SK-N-SH treated with all-trans-retinoic acid at 6 μM for 48 hours (cell line): ENCODE data around the gene SCO2.
A peak's percentile ranks its signal among the peaks of the same experiment; 100 is the strongest.

Experiments
- ATAC-seq: fragments of 200-7000 bp; cut with Tn5 transposase; 3 replicates; pipeline ENCODE4 v1.9.1; 2020; ENCODE audit warnings: mild to moderate bottlenecking, moderate library complexity
- ARNTL ChIP-seq: fragments of 450-650 bp; formaldehyde crosslinking; IDR thresholded peaks from 2 replicates; pipeline ENCODE4 v1.5.0; 2020; ENCODE audit warnings: low read depth, mild to moderate bottlenecking, moderate library complexity, borderline replicate concordance
- BACH2 ChIP-seq: fragments of 250-450 bp; sonication (Bioruptor Pico); IDR thresholded peaks from 2 replicates; pipeline ENCODE4 v1.9.0; 2021; ENCODE audit warnings: mild to moderate bottlenecking, borderline replicate concordance
- CSDC2 ChIP-seq: fragments of 250-450 bp; sonication (Bioruptor Pico); IDR thresholded peaks from 2 replicates; pipeline ENCODE4 v1.5.0; 2020; ENCODE audit warnings: mild to moderate bottlenecking, moderate library complexity
- ISL1 ChIP-seq: fragments of 250-450 bp; sonication (Bioruptor Pico); IDR thresholded peaks from 2 replicates; pipeline ENCODE4 v2.1.2; 2022; ENCODE audit warnings: mild to moderate bottlenecking, moderate library complexity
- OSR1 ChIP-seq: fragments of 250-450 bp; sonication (Bioruptor Pico); IDR thresholded peaks from 2 replicates; pipeline ENCODE4 v1.8.0; 2022; ENCODE audit warnings: moderate library complexity, mild to moderate bottlenecking, inconsistent platforms
- PPARA ChIP-seq: fragments of 250-450 bp; sonication (Bioruptor Pico); IDR thresholded peaks from 2 replicates; pipeline ENCODE4 v1.5.0; 2020; ENCODE audit warnings: mild to moderate bottlenecking, borderline replicate concordance
- SNAI2 ChIP-seq: fragments of 250-450 bp; sonication (Bioruptor Pico); IDR thresholded peaks from 2 replicates; pipeline ENCODE4 v1.5.0; 2020; ENCODE audit warnings: mild to moderate bottlenecking, moderate library complexity
- TCF4 ChIP-seq: fragments of 250-450 bp; sonication (Bioruptor Pico); IDR thresholded peaks from 2 replicates; pipeline ENCODE4 v1.8.0; 2021; ENCODE audit warnings: mild to moderate bottlenecking, moderate library complexity, borderline replicate concordance
- ZC3H10 ChIP-seq: fragments of 250-450 bp; sonication (Bioruptor Pico); IDR thresholded peaks from 2 replicates; pipeline ENCODE4 v1.5.1; 2021; ENCODE audit warnings: mild to moderate bottlenecking, moderate library complexity
- ZFP3 ChIP-seq: fragments of 250-450 bp; sonication (Bioruptor Pico); IDR thresholded peaks from 2 replicates; pipeline ENCODE4 v1.5.0; 2020; ENCODE audit warnings: mild to moderate bottlenecking, moderate library complexity
- ZFP30 ChIP-seq: fragments of 450-650 bp; formaldehyde crosslinking; IDR thresholded peaks from 2 replicates; pipeline ENCODE4 v1.5.0; 2022; ENCODE audit warnings: mild to moderate bottlenecking, moderate library complexity
- ZNF565 ChIP-seq: fragments of 450-650 bp; formaldehyde crosslinking; conservative IDR thresholded peaks from 2 replicates; pipeline ENCODE4 v1.5.0; 2020; ENCODE audit warnings: low read depth, mild to moderate bottlenecking, moderate library complexity
- ZNF70 ChIP-seq: fragments of 450-650 bp; formaldehyde crosslinking; IDR thresholded peaks from 2 replicates; pipeline ENCODE4 v1.5.0; 2020; ENCODE audit warnings: mild to moderate bottlenecking, moderate library complexity
- ZNF8 ChIP-seq: fragments of 450-650 bp; formaldehyde crosslinking; IDR thresholded peaks from 2 replicates; pipeline ENCODE4 v1.5.0; 2020; ENCODE audit warnings: mild to moderate bottlenecking, moderate library complexity
- TF ChIP-seq, protein P1 (sequence below): fragments of 250-450 bp; sonication (Bioruptor Pico); IDR thresholded peaks from 2 replicates; pipeline ENCODE4 v1.5.0; 2020; ENCODE audit warnings: mild to moderate bottlenecking, moderate library complexity
- TF ChIP-seq, protein P2 (sequence below): fragments of 250-450 bp; sonication (Bioruptor Pico); IDR thresholded peaks from 2 replicates; pipeline ENCODE4 v1.8.0; 2021; ENCODE audit warnings: low read depth, mild to moderate bottlenecking, moderate library complexity, borderline replicate concordance
- TF ChIP-seq, protein P3 (sequence below): fragments of 250-450 bp; sonication (Bioruptor Pico); IDR thresholded peaks from 2 replicates; pipeline ENCODE4 v1.5.1; 2020; ENCODE audit warnings: low read depth, mild to moderate bottlenecking, moderate library complexity

SCO2 gene

DNA sequence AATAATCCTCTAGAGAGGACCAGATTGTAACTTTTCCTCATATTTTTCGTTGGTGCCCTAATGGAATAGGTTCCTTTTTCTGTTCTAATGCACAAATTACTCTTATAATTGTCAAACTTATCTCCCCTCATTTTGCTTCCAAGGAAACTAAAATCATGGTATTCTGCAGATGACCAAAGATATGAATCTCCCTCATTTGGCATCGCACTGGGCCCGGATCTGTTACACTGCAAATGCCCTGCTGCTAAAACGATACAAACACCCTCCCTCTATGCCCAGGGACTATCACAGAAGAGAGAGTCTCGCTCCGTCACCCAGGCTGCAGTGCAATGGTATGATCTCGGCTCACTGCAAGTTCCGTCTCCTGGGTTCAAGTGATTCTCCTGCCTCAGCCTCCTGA, 27.9 kb upstream of the SCO2 start:
- TF ChIP-seq, protein P1, sequence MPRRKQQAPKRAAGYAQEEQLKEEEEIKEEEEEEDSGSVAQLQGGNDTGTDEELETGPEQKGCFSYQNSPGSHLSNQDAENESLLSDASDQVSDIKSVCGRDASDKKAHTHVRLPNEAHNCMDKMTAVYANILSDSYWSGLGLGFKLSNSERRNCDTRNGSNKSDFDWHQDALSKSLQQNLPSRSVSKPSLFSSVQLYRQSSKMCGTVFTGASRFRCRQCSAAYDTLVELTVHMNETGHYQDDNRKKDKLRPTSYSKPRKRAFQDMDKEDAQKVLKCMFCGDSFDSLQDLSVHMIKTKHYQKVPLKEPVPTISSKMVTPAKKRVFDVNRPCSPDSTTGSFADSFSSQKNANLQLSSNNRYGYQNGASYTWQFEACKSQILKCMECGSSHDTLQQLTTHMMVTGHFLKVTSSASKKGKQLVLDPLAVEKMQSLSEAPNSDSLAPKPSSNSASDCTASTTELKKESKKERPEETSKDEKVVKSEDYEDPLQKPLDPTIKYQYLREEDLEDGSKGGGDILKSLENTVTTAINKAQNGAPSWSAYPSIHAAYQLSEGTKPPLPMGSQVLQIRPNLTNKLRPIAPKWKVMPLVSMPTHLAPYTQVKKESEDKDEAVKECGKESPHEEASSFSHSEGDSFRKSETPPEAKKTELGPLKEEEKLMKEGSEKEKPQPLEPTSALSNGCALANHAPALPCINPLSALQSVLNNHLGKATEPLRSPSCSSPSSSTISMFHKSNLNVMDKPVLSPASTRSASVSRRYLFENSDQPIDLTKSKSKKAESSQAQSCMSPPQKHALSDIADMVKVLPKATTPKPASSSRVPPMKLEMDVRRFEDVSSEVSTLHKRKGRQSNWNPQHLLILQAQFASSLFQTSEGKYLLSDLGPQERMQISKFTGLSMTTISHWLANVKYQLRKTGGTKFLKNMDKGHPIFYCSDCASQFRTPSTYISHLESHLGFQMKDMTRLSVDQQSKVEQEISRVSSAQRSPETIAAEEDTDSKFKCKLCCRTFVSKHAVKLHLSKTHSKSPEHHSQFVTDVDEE (CRISPR knock-in tag) = no peak
- peak; percentile 49; the same call in 1 of the 2 replicates for TF ChIP-seq ZNF70
- TF ChIP-seq, all 23 proteins: peak for 1
- no peak for ATAC-seq

DNA sequence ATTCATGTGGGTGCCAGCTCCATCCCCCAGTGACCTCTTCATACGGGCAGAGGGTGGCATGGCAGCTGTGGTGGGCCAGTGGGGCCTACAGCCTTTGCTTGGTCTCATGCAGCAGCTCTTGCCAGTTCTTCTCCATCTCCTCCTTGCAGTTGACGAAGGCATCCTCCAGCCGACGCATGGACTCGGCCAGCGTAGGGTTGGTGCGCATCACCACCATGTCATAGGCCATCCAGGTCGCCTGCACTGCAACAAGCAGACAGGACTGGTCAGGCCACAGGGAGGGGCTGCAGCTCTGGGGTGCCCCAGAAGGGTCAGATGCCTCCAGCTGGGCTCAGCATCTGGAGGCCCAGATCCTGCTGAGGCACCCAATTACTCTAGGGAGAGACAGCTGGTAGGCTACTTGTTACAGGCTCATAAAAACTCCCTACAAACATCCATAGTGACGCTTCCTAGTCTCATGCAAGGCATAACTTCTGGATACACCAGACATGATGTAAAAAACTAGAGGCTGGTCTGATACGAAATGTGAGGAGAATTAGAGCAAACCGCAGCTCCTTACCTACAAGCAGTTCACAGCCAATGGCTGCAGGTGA, 25.9 kb upstream of the SCO2 start:
- no peak for TF ChIP-seq PPARA (CRISPR knock-in tag)
- ATAC-seq = no peak

DNA sequence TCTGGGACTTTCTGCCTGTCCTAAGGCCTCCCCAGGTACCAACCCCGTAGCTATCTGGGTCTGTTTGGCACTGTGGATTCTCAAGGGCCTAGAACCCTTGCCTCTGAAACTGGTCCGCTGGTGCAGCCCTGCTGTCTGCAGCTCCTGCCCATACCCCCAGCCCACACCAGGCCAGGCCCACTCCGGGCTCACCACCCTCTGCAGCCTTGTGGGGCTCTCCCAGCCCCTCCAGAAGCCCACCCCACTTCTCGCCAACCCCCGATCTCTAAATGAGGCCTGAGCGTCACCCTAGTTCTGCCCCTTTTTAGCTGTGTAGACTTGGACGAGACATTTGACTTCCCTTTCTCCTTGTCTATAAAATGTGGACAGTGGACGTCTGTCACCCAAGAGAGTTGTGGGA, 25.0 kb upstream of the SCO2 start:
- ATAC-seq = no peak
- no peak for TF ChIP-seq ZFP3 (CRISPR knock-in tag)
- TF ChIP-seq CSDC2 (CRISPR knock-in tag) = no peak
- TF ChIP-seq, protein P1 (CRISPR knock-in tag) = no peak
- no peak for TF ChIP-seq PPARA (CRISPR knock-in tag)
- no peak for TF ChIP-seq ZFP30
- no peak for TF ChIP-seq ZC3H10
- no peak for TF ChIP-seq SNAI2

DNA sequence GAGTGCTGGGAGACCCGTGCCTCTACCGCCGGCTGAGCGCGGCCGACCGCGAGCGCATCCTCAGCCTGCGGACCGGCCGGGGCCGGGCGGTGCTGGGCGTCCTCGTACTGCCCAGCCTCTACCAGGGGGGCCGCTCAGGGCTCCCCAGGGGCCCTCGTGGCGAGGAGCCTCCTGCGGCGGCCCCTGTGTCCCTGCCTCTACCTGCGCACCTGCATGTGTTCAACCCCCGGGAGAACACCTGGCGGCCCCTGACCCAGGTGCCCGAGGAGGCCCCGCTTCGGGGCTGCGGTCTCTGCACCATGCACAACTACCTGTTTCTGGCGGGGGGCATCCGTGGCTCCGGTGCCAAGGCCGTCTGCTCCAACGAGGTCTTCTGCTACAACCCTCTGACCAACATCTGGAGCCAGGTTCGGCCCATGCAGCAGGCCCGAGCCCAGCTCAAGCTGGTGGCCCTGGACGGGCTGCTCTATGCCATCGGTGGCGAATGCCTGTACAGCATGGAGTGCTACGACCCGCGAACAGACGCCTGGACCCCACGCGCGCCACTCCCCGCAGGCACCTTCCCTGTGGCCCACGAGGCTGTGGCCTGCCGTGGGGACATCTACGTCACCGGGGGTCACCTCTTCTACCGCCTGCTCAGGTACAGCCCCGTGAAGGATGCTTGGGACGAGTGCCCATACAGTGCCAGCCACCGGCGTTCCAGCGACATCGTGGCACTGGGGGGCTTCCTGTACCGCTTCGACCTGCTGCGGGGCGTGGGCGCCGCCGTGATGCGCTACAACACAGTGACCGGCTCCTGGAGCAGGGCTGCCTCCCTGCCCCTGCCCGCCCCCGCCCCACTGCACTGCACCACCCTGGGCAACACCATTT, 23.8 kb upstream of the SCO2 start:
- no peak for TF ChIP-seq CSDC2 (CRISPR knock-in tag)
- no peak for TF ChIP-seq BACH2 (CRISPR knock-in tag)
- TF ChIP-seq ZFP3 (CRISPR knock-in tag) = no peak
- TF ChIP-seq ZC3H10 = no peak
- no peak for TF ChIP-seq ZFP30
- TF ChIP-seq PPARA (CRISPR knock-in tag) = no peak
- no peak for TF ChIP-seq SNAI2
- no peak for TF ChIP-seq ARNTL (CRISPR knock-in tag)
- TF ChIP-seq, protein P2, sequence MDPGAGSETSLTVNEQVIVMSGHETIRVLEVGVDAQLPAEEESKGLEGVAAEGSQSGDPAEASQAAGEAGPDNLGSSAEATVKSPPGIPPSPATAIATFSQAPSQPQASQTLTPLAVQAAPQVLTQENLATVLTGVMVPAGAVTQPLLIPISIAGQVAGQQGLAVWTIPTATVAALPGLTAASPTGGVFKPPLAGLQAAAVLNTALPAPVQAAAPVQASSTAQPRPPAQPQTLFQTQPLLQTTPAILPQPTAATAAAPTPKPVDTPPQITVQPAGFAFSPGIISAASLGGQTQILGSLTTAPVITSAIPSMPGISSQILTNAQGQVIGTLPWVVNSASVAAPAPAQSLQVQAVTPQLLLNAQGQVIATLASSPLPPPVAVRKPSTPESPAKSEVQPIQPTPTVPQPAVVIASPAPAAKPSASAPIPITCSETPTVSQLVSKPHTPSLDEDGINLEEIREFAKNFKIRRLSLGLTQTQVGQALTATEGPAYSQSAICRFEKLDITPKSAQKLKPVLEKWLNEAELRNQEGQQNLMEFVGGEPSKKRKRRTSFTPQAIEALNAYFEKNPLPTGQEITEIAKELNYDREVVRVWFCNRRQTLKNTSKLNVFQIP (CRISPR knock-in tag) = no peak
- TF ChIP-seq, protein P3, sequence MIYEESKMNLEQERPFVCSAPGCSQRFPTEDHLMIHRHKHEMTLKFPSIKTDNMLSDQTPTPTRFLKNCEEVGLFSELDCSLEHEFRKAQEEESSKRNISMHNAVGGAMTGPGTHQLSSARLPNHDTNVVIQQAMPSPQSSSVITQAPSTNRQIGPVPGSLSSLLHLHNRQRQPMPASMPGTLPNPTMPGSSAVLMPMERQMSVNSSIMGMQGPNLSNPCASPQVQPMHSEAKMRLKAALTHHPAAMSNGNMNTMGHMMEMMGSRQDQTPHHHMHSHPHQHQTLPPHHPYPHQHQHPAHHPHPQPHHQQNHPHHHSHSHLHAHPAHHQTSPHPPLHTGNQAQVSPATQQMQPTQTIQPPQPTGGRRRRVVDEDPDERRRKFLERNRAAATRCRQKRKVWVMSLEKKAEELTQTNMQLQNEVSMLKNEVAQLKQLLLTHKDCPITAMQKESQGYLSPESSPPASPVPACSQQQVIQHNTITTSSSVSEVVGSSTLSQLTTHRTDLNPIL = no peak
- TF ChIP-seq ZNF8 (CRISPR knock-in tag) = no peak
- TF ChIP-seq ISL1 = no peak
- no peak for TF ChIP-seq TCF4 (CRISPR knock-in tag)
- TF ChIP-seq, protein P1 (CRISPR knock-in tag) = no peak
- TF ChIP-seq ZNF565 (CRISPR knock-in tag) = no peak
- TF ChIP-seq OSR1 (CRISPR knock-in tag) = no peak
- no peak for TF ChIP-seq ZNF70
- no peak for ATAC-seq
